HCT116 (cell line): ENCODE data around the gene CFAP77. TPM values are rescaled to one million over a fixed set of nuclear protein-coding genes. Genes with fewer than 3 reads are reported as not detected.

Experiments used
- ATAC-seq: fragments of 200-7000 bp; cut with Tn5 transposase; 2 replicates; pipeline ENCODE4 v1.9.1; 2020; ENCODE audit warnings: mild to moderate bottlenecking, moderate library complexity
- BruUV-seq: library from RNA; stranded (reverse); fragments of 400-500 nt; replicated peaks from 2 replicates; lab custom pipeline; 2021; lab: Mats Ljungman, UMichigan
- CTCF ChIA-PET: fragments of 300-600 bp; sonication (Branson Sonifier 250); formaldehyde crosslinking; loops from one replicate; lab custom pipeline; 2021; ENCODE audit warnings: antibody characterized with exemption; lab: Charles Lee
- POLR2A ChIA-PET: fragments of 300-600, 350-600 bp; sonication (Branson Sonifier 250); formaldehyde crosslinking; loops from one replicate; lab custom pipeline; 2021; ENCODE audit warnings: antibody characterized with exemption; lab: Charles Lee
- RAD21 ChIA-PET, 2 experiments: fragments of 300-600 bp; sonication (Branson Sonifier 250); formaldehyde crosslinking; loops; one replicate each; lab custom pipeline; 2023; ENCODE audit warnings: low total read pairs in 2 of 2; ENCODE audit not compliant: uncharacterized antibody in 2 of 2, unreplicated experiment in 2 of 2, low non-redundant PET in 1 of 2; lab: Charles Lee
- DNase-seq: peaks from one replicate; pipeline ENCODE4 v3.0.0-alpha.2; 2010; ENCODE audit warnings: low read depth, low spot score
- H2AFZ ChIP-seq: fragments of 200-600 bp; shearing (Covaris generic), sonication (generic); 2 replicates; pipeline ENCODE4 v1.6.1; 2017; ENCODE audit warnings: low read depth, mixed run types, mixed read lengths, antibody characterized with exemption, low read length; ENCODE audit not compliant: poor library complexity, severe bottlenecking
- H3K27ac ChIP-seq: 2 replicates; pipeline ENCODE4 v1.5.1; 2012; ENCODE audit warnings: low read depth, low read length
- H3K27me3 ChIP-seq: fragments of 200-600 bp; sonication (generic); 2 replicates; pipeline ENCODE4 v1.6.1; 2016; ENCODE audit warnings: mixed run types, low read length, mixed read lengths; ENCODE audit not compliant: insufficient read depth
- H3K36me3 ChIP-seq, 2 experiments: fragments of 200-500 bp in 1 of 2; fragments of 200-600 bp in 1 of 2; sonication (Bioruptor generic) in 1 of 2; sonication (generic) in 1 of 2; 2 replicates each; pipeline versions ENCODE4 v1.5.1 to v1.6.1; 2014 to 2016; ENCODE audit warnings: low read length in 2 of 2, inconsistent platforms in 1 of 2, mixed read lengths in 1 of 2, mixed run types in 1 of 2; ENCODE audit not compliant: insufficient read depth in 2 of 2, control insufficient read depth in 1 of 2
- H3K4me1 ChIP-seq, 2 experiments: fragments of 200-600 bp in 1 of 2; sonication (generic) in 1 of 2; 2 replicates each; pipeline versions ENCODE4 v1.5.1 to v1.6.1; 2012 to 2017; ENCODE audit warnings: low read length in 2 of 2, inconsistent platforms in 1 of 2, mild to moderate bottlenecking in 1 of 2, mixed read lengths in 1 of 2, mixed run types in 1 of 2, moderate library complexity in 1 of 2; ENCODE audit not compliant: insufficient read depth in 2 of 2, control insufficient read depth in 1 of 2
- H3K4me2 ChIP-seq: fragments of 200-600 bp; sonication (generic); 2 replicates; pipeline ENCODE4 v1.6.1; 2017; ENCODE audit warnings: mixed run types, low read length, mixed read lengths
- H3K4me3 ChIP-seq, 2 experiments: fragments of 200-600 bp in 1 of 2; sonication (generic) in 1 of 2; replicated peaks in 1 of 2; 2 replicates each; pipeline ENCODE4 v1.5.1; 2011 to 2016; ENCODE audit warnings: low read length in 2 of 2, control low read depth in 1 of 2, low read depth in 1 of 2, mild to moderate bottlenecking in 1 of 2, mixed read lengths in 1 of 2, mixed run types in 1 of 2
- H3K79me2 ChIP-seq: fragments of 200-600 bp; sonication (generic); 2 replicates; pipeline ENCODE4 v1.6.1; 2017; ENCODE audit warnings: mild to moderate bottlenecking, mixed run types, low read length, moderate library complexity, mixed read lengths; ENCODE audit not compliant: insufficient read depth
- H3K9ac ChIP-seq: fragments of 200-600 bp; sonication (generic); 2 replicates; pipeline ENCODE4 v1.6.1; 2016; ENCODE audit warnings: low read length, mixed read lengths
- H3K9me2 ChIP-seq: fragments of 200-600 bp; sonication (generic), shearing (Covaris generic); 2 replicates; pipeline ENCODE4 v1.6.1; 2017; ENCODE audit warnings: mixed run types, mild to moderate bottlenecking, moderate library complexity; ENCODE audit not compliant: insufficient read depth
- H3K9me3 ChIP-seq, 2 experiments: fragments of 200-500 bp in 1 of 2; fragments of 200-600 bp in 1 of 2; sonication (Bioruptor generic) in 1 of 2; sonication (generic) in 1 of 2; 2 replicates each; pipeline ENCODE4 v1.6.1; 2014 to 2017; ENCODE audit warnings: low read length in 2 of 2, mixed read lengths in 2 of 2, inconsistent platforms in 1 of 2, low read depth in 1 of 2, mild to moderate bottlenecking in 1 of 2, mixed run types in 1 of 2, moderate library complexity in 1 of 2; ENCODE audit not compliant: control insufficient read depth in 1 of 2, insufficient read depth in 1 of 2
- H4K20me1 ChIP-seq: fragments of 200-600 bp; sonication (generic), shearing (Covaris generic); 2 replicates; pipeline ENCODE4 v1.6.1; 2017; ENCODE audit warnings: mixed run types, mild to moderate bottlenecking, moderate library complexity; ENCODE audit not compliant: insufficient read depth
- CBX3 ChIP-seq: IDR thresholded peaks from 2 replicates; pipeline ENCODE4 v1.6.1; 2012; ENCODE audit warnings: low read depth
- CEBPB ChIP-seq: IDR thresholded peaks from 2 replicates; pipeline ENCODE4 v1.6.1; 2012; ENCODE audit warnings: low read depth
- EGR1 ChIP-seq: IDR thresholded peaks from 2 replicates; pipeline ENCODE4 v1.6.1; 2012; ENCODE audit warnings: low read depth
- ELF1 ChIP-seq: IDR thresholded peaks from 2 replicates; pipeline ENCODE4 v1.6.1; 2012; ENCODE audit warnings: low read depth, borderline replicate concordance
- EZH2phosphoT487 ChIP-seq: fragments of 200-600 bp; IDR thresholded peaks from 2 replicates; pipeline ENCODE4 v1.6.1; 2018; ENCODE audit warnings: antibody characterized with exemption, borderline replicate concordance
- FOSL1 ChIP-seq: IDR thresholded peaks from 2 replicates; pipeline ENCODE4 v1.6.1; 2012; ENCODE audit warnings: low read depth
- MAX ChIP-seq: IDR thresholded peaks from 2 replicates; pipeline ENCODE4 v1.6.1; 2012
- POLR2A ChIP-seq: IDR thresholded peaks from 2 replicates; pipeline ENCODE4 v1.7.0; 2011; ENCODE audit warnings: borderline replicate concordance; ENCODE audit not compliant: insufficient read depth, insufficient read length; ENCODE audit errors: extremely low read depth
- POLR2AphosphoS5 ChIP-seq: IDR thresholded peaks from 2 replicates; pipeline ENCODE4 v1.6.1; 2011; ENCODE audit warnings: mild to moderate bottlenecking, low read depth, low read length, moderate library complexity
- RAD21 ChIP-seq: IDR thresholded peaks from 2 replicates; pipeline ENCODE4 v1.6.1; 2012; ENCODE audit warnings: low read depth, mild to moderate bottlenecking
- SIN3A ChIP-seq: IDR thresholded peaks from 2 replicates; pipeline ENCODE4 v1.6.1; 2012; ENCODE audit warnings: low read depth
- SP1 ChIP-seq: IDR thresholded peaks from 2 replicates; pipeline ENCODE4 v1.6.1; 2012; ENCODE audit warnings: low read depth
- TCF7L2 ChIP-seq: IDR thresholded peaks from 2 replicates; pipeline ENCODE4 v1.7.0; 2011; ENCODE audit warnings: borderline replicate concordance, inconsistent platforms; ENCODE audit not compliant: insufficient read depth, insufficient read length; ENCODE audit errors: extremely low read depth
- ZFX ChIP-seq: fragments of 450-650 bp; IDR thresholded peaks from 2 replicates; pipeline ENCODE4 v1.6.1; 2017
- ZNF274 ChIP-seq: fragments of 200-500 bp; sonication (Bioruptor generic); IDR thresholded peaks from 2 replicates; pipeline ENCODE4 v1.6.1; 2014; ENCODE audit warnings: mild to moderate bottlenecking, low read depth, low read length, inconsistent platforms
- intact Hi-C: fragments of 100-400 bp; cut with micrococcal nuclease; formaldehyde crosslinking; loops from 2 replicates; pipeline ENCODE4 v1.10.0; 2022
- total RNA-seq: library from RNA; stranded (reverse); gene quantifications from one replicate; pipeline ENCODE4 v1.2.1, GENCODE V29; 2021; ENCODE audit not compliant: unreplicated experiment
- TF ChIP-seq, protein P1 (sequence below): IDR thresholded peaks from 2 replicates; pipeline ENCODE4 v1.6.1; 2012

CFAP77 gene
- total RNA-seq, 1 experiment from 2014 or later = 0.98 TPM

DNA sequence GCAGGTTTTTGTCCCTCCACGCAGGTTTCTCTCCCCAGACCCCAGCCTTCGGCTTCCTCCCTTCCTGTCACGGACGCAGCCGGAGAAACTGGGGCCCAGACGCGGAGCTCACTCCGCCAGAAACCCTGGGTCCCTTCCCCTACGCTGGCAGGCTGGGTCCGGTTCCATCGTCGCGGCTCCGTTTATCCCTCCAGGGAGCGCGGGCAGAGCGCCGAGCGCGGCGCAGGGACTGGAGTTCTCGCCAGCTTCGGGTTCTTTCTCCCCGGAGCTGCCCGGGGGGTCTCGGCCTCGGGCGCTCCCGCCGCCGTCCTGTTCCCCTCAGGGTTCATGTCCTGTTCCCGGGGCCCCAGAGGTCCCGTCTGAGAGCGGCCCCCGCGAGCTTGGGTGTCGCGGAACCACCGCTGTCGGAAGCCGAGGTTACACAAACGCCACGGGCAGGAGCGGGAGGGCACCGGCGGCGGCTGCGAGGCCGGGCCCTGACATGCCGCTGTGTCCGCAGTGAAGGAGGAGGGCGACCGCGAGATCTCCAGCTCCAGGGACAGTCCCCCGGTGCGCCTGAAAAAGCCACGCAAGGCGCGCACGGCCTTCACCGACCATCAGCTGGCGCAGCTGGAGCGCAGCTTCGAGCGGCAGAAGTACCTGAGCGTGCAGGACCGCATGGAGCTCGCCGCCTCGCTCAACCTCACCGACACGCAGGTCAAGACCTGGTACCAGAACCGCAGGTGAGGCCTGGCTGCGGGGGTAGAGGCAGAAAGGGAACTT, 177.0 kb downstream of the CFAP77 start:
- Histone ChIP-seq H3K9me3 (no peaks in the 10 kb centered on the region), H3K4me2 (no peak overlapping the region), H4K20me1 (no peaks in the 10 kb centered on the region), H3K9ac (no peak overlapping the region), H3K4me3 (no peak overlapping the region), H3K79me2 (no peaks in the 10 kb centered on the region), H3K27me3 (no peaks in the 10 kb centered on the region), H2AFZ (no peak overlapping the region), H3K36me3 (no peaks in the 10 kb centered on the region), H3K27ac (no peak overlapping the region), H3K4me1 (peaks cover 0 to 9% of the 10 kb centered on the region in 2 experiments; a peak in 2 of 4 replicates), H3K9me2 (no peaks in the 10 kb centered on the region)
- intact Hi-C loops = no loop called here
- ChIA-PET CTCF (no interaction called here), POLR2A (no interaction called here), RAD21 (no interaction called here)
- TF ChIP-seq EZH2phosphoT487 (no peak), FOSL1 (no peak), TCF7L2 (no peak), EGR1 (no peak), CEBPB (no peak), ZNF274 (no peak), SP1 (no peak), SIN3A (no peak), POLR2AphosphoS5 (no peak), CBX3 (no peak), RAD21 (no peak), ELF1 (no peak), POLR2A (no peak)
- DNase-seq (no peak), ATAC-seq (no peak)
- no TSS peak for BruUV-seq

GRCh38 chr9:132587592-132587955, 177.6 kb downstream of the CFAP77 start:
- H3K9me2 ChIP-seq = no peaks in the 10 kb centered on the region
- no peak for DNase-seq
- no peak overlapping the region for H2AFZ ChIP-seq
- POLR2A ChIA-PET = no interaction called here
- H3K4me1 ChIP-seq = peaks cover 0 to 9% of the 10 kb centered on the region in 2 experiments; a peak in 2 of 4 replicates
- H4K20me1 ChIP-seq = no peaks in the 10 kb centered on the region
- no peak overlapping the region for H3K4me2 ChIP-seq
- no peak for TF ChIP-seq ZFX
- no peak for TF ChIP-seq POLR2A
- TF ChIP-seq SIN3A = no peak
- no peak for TF ChIP-seq ZNF274
- TF ChIP-seq, protein P1, sequence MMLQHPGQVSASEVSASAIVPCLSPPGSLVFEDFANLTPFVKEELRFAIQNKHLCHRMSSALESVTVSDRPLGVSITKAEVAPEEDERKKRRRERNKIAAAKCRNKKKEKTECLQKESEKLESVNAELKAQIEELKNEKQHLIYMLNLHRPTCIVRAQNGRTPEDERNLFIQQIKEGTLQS = no peak
- TF ChIP-seq TCF7L2 = no peak
- TF ChIP-seq EGR1 = no peak
- no peak for TF ChIP-seq MAX
- TF ChIP-seq EZH2phosphoT487 = no peak
- H3K4me3 ChIP-seq = no peak overlapping the region
- H3K27ac ChIP-seq = no peak overlapping the region
- H3K9ac ChIP-seq = no peak overlapping the region
- BruUV-seq = no TSS peak
- ATAC-seq = no peak
- no peaks in the 10 kb centered on the region for H3K36me3 ChIP-seq
- no peaks in the 10 kb centered on the region for H3K27me3 ChIP-seq
- no peaks in the 10 kb centered on the region for H3K9me3 ChIP-seq
- no peaks in the 10 kb centered on the region for H3K79me2 ChIP-seq
- RAD21 ChIA-PET = no interaction called here
- CTCF ChIA-PET = no interaction called here
- intact Hi-C loops = no loop called here
